OCI-LY7 (cell line): Measurements from ENCODE around the gene PDXDC1.
"Not testable (repeated sequence)": the region's sequence is repeated elsewhere in the genome, so short reads cannot be mapped to it uniquely, and the experiment has no call there.

Source experiments
- EZH2phosphoT487 ChIP-seq: fragments of 200-600 bp; sonication (generic); IDR thresholded peaks from 2 replicates; pipeline ENCODE4 v1.6.1; 2018; ENCODE audit warnings: low read depth, borderline replicate concordance, mild to moderate bottlenecking, mixed run types, antibody characterized with exemption, low read length, moderate library complexity, mixed read lengths
- TF ChIP-seq, protein P1 (sequence below): fragments of 200-600 bp; sonication (generic); conservative IDR thresholded peaks from 2 replicates; pipeline ENCODE4 v1.5.1; 2014; ENCODE audit warnings: mild to moderate bottlenecking, antibody characterized with exemption, low read length, moderate library complexity, mixed read lengths

DNA sequence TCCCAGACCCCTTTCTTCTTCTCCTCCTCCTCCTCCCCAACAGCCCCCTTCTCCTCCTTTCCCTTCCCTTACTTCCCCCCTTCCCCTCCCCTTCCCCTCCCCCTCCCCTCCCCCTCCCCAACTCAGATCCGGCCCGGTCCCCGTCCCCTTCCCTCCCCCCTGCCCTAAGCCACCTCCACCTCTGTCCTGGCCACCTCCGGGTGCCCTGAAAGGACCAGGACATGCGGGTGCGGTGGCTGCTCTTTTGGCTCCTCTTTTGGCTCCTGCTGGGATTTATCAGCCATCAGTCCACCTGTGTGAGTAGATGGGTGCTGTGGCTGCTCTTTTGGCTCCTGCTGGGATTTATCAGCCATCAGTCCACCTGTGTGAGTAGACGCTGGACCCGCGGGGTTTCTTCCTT is 36.8 kb upstream of the PDXDC1 start:
- TF ChIP-seq, protein P1, sequence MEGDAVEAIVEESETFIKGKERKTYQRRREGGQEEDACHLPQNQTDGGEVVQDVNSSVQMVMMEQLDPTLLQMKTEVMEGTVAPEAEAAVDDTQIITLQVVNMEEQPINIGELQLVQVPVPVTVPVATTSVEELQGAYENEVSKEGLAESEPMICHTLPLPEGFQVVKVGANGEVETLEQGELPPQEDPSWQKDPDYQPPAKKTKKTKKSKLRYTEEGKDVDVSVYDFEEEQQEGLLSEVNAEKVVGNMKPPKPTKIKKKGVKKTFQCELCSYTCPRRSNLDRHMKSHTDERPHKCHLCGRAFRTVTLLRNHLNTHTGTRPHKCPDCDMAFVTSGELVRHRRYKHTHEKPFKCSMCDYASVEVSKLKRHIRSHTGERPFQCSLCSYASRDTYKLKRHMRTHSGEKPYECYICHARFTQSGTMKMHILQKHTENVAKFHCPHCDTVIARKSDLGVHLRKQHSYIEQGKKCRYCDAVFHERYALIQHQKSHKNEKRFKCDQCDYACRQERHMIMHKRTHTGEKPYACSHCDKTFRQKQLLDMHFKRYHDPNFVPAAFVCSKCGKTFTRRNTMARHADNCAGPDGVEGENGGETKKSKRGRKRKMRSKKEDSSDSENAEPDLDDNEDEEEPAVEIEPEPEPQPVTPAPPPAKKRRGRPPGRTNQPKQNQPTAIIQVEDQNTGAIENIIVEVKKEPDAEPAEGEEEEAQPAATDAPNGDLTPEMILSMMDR: not testable (repeated sequence)
- not testable (repeated sequence) for TF ChIP-seq EZH2phosphoT487
